Measurements from ENCODE around the gene EFNB1.

Gene EFNB1

DNA sequence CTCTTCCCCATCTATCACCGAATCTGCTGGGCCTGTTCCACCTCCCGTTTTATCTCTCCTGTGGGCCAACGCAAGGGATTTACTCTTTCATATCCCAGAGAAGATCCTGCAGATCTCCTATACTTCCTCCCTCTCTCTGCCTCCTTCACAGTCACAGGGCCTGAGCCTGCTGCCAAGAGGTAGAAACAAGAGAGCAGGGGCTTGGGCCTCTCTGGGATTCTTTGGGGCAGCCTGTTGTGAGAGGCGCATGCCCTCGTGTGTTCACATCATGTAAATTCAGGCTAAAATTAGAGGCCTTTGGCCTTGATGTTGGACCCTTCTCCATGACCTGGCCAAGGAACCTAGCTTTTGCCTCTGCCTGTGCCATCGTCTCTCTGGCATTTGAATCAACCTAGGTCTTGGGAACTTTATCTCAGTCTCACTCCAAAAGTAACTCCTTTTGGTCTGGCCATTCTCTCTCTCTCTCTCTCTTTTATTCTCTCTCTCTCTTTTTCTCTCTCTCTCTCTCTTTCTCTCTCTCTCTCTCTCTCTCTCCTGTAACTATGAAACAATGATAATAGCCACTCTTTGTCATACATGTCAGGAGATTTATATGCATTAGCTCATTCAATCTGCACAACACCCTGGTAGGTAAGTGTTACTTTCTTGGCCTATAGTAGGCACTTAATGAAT, 20.0 kb upstream of the EFNB1 start:
- POLR2A ChIA-PET: no interaction called here
- peak; percentile 59 for DNase-seq (ENCODE audit: extremely low spot score)
- TF ChIP-seq SP1 (IDR thresholded peaks at IDR 0.05) (no peak), FOXA1 (IDR thresholded peaks at IDR 0.05) (no peak), FOXM1 (IDR thresholded peaks at IDR 0.05; ENCODE audit: borderline replicate concordance) (no peak), BHLHE40 (IDR thresholded peaks at IDR 0.05; ENCODE audit: borderline replicate concordance) (no peak), ARNT (IDR thresholded peaks at IDR 0.05) (no peak), ZNF384 (IDR thresholded peaks at IDR 0.05) (no peak), SUZ12 (IDR thresholded peaks at IDR 0.05) (no peak), ELF4 (IDR thresholded peaks at IDR 0.05) (no peak), LEF1 (IDR thresholded peaks at IDR 0.05; ENCODE audit: borderline replicate concordance) (no peak), HDGF (IDR thresholded peaks at IDR 0.05; ENCODE audit: borderline replicate concordance) (no peak), TARDBP (IDR thresholded peaks at IDR 0.05) (no peak), NFRKB (IDR thresholded peaks at IDR 0.05) (no peak)
- TF ChIP-seq, protein P1, sequence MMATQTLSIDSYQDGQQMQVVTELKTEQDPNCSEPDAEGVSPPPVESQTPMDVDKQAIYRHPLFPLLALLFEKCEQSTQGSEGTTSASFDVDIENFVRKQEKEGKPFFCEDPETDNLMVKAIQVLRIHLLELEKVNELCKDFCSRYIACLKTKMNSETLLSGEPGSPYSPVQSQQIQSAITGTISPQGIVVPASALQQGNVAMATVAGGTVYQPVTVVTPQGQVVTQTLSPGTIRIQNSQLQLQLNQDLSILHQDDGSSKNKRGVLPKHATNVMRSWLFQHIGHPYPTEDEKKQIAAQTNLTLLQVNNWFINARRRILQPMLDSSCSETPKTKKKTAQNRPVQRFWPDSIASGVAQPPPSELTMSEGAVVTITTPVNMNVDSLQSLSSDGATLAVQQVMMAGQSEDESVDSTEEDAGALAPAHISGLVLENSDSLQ (IDR thresholded peaks at IDR 0.05): no peak
- CTCF ChIA-PET: interaction anchor here (0.8 to 5.4 kb wide), 4 partner anchors 8 to 77 kb away, joined by 3 to 81 read pairs (median 4); partner anchors contain the start of gene EFNB1

DNA sequence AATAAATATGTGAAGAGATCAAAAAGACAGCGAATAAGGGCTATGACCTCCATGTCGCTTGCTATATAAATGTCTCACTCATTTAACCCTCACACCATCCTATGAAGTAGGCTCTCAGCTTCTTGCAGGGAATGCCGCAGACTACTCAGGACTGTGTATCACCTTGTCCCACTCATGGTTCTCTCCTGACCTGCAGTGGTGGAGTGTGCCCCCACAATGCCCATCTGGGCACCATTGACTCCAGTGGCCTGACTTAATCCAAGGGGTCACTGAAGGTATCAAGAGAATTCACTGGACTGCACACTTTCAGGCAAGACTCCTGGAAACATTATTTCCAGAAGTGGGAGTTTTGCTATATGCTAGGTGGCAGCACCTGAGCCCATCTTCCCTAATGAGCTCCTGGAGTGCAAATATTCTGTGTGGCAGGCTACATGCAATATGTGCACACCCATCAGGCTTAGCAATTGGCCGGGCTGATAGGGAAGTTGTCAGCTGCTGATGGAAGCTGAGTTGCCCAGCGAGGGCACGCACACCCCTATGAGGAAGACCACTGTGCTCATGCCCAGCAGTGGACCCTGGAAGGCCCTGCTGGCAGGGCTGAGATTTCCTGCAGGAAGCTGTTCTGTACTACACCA, 8.2 kb upstream of the EFNB1 start:
- DNase-seq (ENCODE audit: extremely low spot score): no peak
- CTCF ChIA-PET: interaction anchor here (0.6 to 3.1 kb wide), 2 partner anchors 50 to 568 kb away, joined by 3 to 11 read pairs; no protein-coding TSS in a partner anchor
- POLR2A ChIA-PET: no interaction called here
- TF ChIP-seq SP1 (IDR thresholded peaks at IDR 0.05) (no peak), LEF1 (IDR thresholded peaks at IDR 0.05; ENCODE audit: borderline replicate concordance) (no peak), FOXK2 (IDR thresholded peaks at IDR 0.05) (no peak)

DNA sequence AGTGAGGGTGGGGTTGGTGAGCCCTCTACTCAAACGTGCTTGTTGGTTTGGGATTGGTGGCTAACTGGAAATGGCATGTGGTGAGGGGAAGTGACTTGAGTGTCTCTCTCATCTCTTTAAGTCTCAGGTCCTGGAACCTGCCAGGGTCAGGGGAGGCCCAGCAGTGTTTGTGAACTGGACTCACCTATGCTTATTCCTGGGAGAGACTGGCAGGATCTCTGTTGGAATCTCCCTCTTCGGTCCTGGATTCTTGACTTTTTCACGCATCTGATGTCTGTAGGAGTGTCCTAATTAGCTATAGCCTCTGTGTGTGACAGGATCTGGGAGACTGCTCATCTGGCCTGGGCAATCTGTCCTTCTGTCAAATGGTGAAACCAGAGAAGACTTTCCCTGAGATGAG, 7.2 kb upstream of the EFNB1 start:
- no peak for DNase-seq (ENCODE audit: extremely low spot score)
- POLR2A ChIA-PET: no interaction called here
- TF ChIP-seq NFRKB (IDR thresholded peaks at IDR 0.05) (no peak), L3MBTL2 (conservative IDR thresholded peaks at IDR 0.05) (no peak), ELF4 (IDR thresholded peaks at IDR 0.05) (no peak), BHLHE40 (IDR thresholded peaks at IDR 0.05; ENCODE audit: borderline replicate concordance) (no peak), FOXM1 (IDR thresholded peaks at IDR 0.05; ENCODE audit: borderline replicate concordance) (no peak), SP1 (IDR thresholded peaks at IDR 0.05) (no peak), FOXK2 (IDR thresholded peaks at IDR 0.05) (no peak), HDGF (IDR thresholded peaks at IDR 0.05; ENCODE audit: borderline replicate concordance) (no peak), SUZ12 (IDR thresholded peaks at IDR 0.05) (no peak), TARDBP (IDR thresholded peaks at IDR 0.05) (no peak), ZNF384 (IDR thresholded peaks at IDR 0.05) (no peak), CTBP1 (IDR thresholded peaks at IDR 0.05; ENCODE audit: borderline replicate concordance) (no peak), FOXA1 (IDR thresholded peaks at IDR 0.05) (no peak)
- TF ChIP-seq, protein P1 (IDR thresholded peaks at IDR 0.05): no peak
- CTCF ChIA-PET: interaction anchor here (1.0 to 3.1 kb wide), 4 partner anchors 11 to 566 kb away, joined by 3 to 11 read pairs (median 6); no protein-coding TSS in a partner anchor

DNA sequence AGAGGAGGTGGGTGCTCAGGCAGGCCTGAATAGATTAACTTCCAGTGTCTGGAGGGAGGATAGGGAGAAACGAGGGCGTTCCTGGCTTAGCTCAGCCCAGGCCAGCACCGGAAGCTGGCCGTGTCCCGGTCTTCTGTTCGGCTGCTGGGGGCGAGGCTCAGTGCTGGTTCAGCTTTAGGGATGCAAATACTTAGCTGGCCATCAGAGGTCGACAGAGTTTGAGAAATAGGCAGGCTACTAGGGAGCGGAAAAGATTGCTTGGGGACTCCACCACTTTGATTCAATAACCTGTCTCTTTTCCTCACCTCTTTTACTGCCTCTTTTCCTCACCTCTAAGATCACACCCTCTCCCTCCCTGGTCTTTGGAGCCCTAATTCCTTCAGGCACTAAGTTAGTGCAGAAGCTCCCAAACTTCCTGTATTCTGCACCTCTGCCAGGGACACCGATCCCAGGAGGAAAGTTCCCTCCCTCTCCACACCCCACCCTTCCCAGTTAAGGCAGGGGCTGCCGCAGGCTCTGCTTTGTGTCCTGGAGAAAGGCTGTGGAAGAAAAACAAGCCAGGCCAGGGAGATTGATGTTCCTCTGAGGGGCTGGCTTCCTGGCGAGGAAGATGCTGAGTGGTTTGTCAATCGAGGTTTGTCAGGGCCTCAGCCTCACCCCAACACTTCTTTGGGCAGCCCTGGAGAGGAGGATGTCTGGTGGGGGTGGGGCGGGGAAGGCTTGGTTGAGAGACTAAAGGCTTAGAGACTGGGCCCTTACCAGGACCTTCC, 6.0 kb upstream of the EFNB1 start:
- ChIA-PET POLR2A (no interaction called here), CTCF (interaction anchor here (0.6 to 3.1 kb wide), 19 partner anchors 10 to 1274 kb away, joined by 3 to 17 read pairs (median 4); no protein-coding TSS in a partner anchor)
- TF ChIP-seq FOXA1 (IDR thresholded peaks at IDR 0.05) (no peak), SP1 (IDR thresholded peaks at IDR 0.05) (no peak), LEF1 (IDR thresholded peaks at IDR 0.05; ENCODE audit: borderline replicate concordance) (no peak), TARDBP (IDR thresholded peaks at IDR 0.05) (no peak), ARNT (IDR thresholded peaks at IDR 0.05) (no peak), L3MBTL2 (conservative IDR thresholded peaks at IDR 0.05) (no peak), BHLHE40 (IDR thresholded peaks at IDR 0.05; ENCODE audit: borderline replicate concordance) (no peak), ZNF384 (IDR thresholded peaks at IDR 0.05) (no peak), NFRKB (IDR thresholded peaks at IDR 0.05) (no peak), SUZ12 (IDR thresholded peaks at IDR 0.05) (no peak), HDGF (IDR thresholded peaks at IDR 0.05; ENCODE audit: borderline replicate concordance) (no peak), ELF4 (IDR thresholded peaks at IDR 0.05) (no peak)
- peak; percentile 71 for DNase-seq (ENCODE audit: extremely low spot score)

DNA sequence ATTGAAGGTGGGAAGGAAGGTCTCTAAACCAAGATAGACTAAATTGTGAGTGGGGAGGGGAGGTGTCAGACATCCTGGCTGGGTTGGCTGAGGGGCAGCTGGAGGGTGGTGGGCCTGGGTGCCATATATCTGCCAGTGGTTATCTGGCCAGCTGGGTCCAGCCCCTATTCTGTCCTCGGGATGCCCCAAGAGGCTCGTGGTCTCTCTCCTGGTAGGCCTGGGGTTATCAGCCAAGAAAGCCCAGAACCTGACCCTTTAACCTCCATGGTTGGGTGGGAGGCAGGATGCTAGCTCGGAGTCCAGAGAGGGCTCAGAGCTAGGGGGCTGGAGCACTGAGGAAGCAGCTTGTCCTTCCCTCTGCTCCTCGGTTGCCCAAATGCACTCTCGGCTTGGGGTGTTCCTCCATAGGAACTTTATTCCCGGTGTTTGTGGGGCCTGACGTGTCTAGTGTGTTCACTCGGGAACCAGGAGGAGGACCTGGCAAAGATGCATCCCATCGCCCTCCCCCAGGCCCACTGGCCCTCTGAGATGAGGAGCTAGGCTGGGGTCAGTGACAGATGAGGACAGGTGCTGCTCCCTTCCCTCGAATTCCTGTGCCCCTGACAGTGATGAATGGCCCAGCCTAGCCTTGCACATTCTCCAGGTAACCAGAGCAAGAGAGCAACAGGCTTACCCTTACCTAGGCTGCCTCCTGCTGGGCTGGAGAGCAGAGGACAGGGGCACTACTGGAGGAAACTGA, 5.2 kb upstream of the EFNB1 start:
- TF ChIP-seq LEF1 (IDR thresholded peaks at IDR 0.05; ENCODE audit: borderline replicate concordance): no peak
- TF ChIP-seq ELF4 (IDR thresholded peaks at IDR 0.05): no peak
- no peak for DNase-seq (ENCODE audit: extremely low spot score)
- POLR2A ChIA-PET: no interaction called here
- CTCF ChIA-PET: interaction anchor here (0.6 to 2.4 kb wide), 5 partner anchors 237 to 726 kb away, joined by 3 to 17 read pairs (median 3); no protein-coding TSS in a partner anchor

DNA sequence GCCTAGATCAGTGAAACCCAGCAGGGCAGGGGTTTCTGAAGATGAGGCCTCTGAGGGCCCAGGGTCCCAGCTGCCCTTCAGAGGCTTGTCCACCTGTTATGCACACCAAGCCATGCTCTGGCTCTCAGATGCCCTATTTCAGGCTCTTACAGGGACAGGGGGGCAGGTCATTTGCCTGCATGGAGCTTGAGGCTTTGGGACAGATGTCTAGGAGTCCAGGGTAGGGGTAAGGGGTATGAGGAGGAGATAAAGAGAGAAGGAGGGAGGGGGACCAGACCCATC, 4.7 kb upstream of the EFNB1 start:
- ChIA-PET POLR2A (no interaction called here), CTCF (interaction anchor here (1.2 to 2.4 kb wide), 3 partner anchors 237 to 564 kb away, joined by 3 to 17 read pairs (median 3); no protein-coding TSS in a partner anchor)
- DNase-seq (ENCODE audit: extremely low spot score): no peak
- TF ChIP-seq L3MBTL2 (conservative IDR thresholded peaks at IDR 0.05) (no peak), SP1 (IDR thresholded peaks at IDR 0.05) (no peak), ZNF384 (IDR thresholded peaks at IDR 0.05) (no peak), TARDBP (IDR thresholded peaks at IDR 0.05) (no peak), ELF4 (IDR thresholded peaks at IDR 0.05) (no peak), CTBP1 (IDR thresholded peaks at IDR 0.05; ENCODE audit: borderline replicate concordance) (no peak), BHLHE40 (IDR thresholded peaks at IDR 0.05; ENCODE audit: borderline replicate concordance) (no peak), FOXA1 (IDR thresholded peaks at IDR 0.05) (no peak), NFRKB (IDR thresholded peaks at IDR 0.05) (no peak)

Measured in HEK293T (cell line).